Uterus (tissue), 2 donors: ENCODE data around the gene SEPTIN10.

Experiments used
- POLR2A ChIP-seq, 2 donors: fragments of 450-650 bp; IDR thresholded peaks; one replicate each; pipeline ENCODE4 v1.6.1; 2016; ENCODE audit warnings: antibody characterized with exemption in 2 of 2, mild to moderate bottlenecking in 1 of 2, moderate library complexity in 1 of 2
- TF ChIP-seq, protein P1 (sequence below), 4 experiments: fragments of 200-600 bp in 2 of 4; fragments of 450-650 bp in 2 of 4; sonication (generic) in 2 of 4; IDR thresholded peaks; one replicate each; pipeline ENCODE4 v1.5.1; 2016 to 2019; ENCODE audit warnings: antibody characterized with exemption in 4 of 4, mild to moderate bottlenecking in 2 of 4, moderate library complexity in 1 of 4

DNA sequence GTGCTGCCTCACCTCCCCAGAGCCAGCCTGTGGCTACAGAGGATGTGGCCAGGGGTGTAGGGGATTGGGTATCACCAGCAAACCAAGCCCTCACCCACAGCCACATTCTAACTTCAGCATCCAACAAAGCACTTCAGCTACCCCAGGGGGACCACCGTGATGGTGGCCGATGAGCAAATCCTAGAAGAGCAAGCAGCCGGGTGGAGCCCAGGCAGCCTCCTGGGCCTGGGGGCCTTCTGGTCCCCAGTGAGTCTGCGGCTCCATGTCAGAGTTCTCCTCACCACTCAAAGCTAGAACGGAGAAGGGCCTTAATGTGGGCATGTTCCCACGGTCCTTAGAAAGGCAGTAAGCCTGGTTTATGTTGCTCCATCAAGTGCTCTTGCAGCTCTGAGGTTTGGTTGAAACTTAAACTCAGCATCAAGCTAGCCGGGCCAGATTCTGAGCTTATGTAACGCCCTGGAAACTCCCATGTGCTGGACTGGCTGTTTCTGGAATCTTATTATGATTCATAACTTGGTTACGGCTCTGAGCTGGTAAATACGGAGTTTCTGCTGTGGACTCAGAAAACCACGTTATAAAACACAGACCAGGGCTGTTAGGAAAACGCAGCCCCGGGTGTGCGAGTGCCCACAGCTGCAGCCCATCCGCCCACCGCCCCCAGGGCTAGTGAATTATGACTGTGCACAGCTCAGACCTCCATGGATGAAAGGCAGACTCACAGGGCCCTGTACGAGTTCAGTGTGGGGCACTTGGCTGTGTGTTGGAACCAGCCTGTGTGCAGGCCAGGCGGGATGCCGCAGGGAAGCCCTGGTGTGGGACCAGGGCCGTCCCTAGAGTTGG lies 99.8 kb downstream of the SEPTIN10 start:
- no peak for TF ChIP-seq POLR2A (IDR thresholded peaks at IDR 0.05)
- TF ChIP-seq, protein P1, sequence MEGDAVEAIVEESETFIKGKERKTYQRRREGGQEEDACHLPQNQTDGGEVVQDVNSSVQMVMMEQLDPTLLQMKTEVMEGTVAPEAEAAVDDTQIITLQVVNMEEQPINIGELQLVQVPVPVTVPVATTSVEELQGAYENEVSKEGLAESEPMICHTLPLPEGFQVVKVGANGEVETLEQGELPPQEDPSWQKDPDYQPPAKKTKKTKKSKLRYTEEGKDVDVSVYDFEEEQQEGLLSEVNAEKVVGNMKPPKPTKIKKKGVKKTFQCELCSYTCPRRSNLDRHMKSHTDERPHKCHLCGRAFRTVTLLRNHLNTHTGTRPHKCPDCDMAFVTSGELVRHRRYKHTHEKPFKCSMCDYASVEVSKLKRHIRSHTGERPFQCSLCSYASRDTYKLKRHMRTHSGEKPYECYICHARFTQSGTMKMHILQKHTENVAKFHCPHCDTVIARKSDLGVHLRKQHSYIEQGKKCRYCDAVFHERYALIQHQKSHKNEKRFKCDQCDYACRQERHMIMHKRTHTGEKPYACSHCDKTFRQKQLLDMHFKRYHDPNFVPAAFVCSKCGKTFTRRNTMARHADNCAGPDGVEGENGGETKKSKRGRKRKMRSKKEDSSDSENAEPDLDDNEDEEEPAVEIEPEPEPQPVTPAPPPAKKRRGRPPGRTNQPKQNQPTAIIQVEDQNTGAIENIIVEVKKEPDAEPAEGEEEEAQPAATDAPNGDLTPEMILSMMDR (IDR thresholded peaks at IDR 0.05) = no peak
